Esophagus muscularis mucosa (tissue), 3 donors: ENCODE measurements around the gene KCNQ2.

Experiments
- POLR2A ChIP-seq: fragments of 450-650 bp; IDR thresholded peaks from one replicate; pipeline ENCODE4 v1.6.1; 2017; ENCODE audit warnings: antibody characterized with exemption, moderate library complexity, mild to moderate bottlenecking, low read depth
- POLR2AphosphoS5 ChIP-seq, 2 donors: sonication (generic); formaldehyde crosslinking; IDR thresholded peaks; one replicate each; pipeline ENCODE4 v1.6.1; 2017; ENCODE audit warnings: antibody characterized with exemption in 2 of 2
- TF ChIP-seq, protein P1 (sequence below), 3 experiments: fragments of 200-600 bp in 2 of 3; fragments of 450-650 bp in 1 of 3; sonication (generic) in 2 of 3; IDR thresholded peaks; one replicate each; pipeline ENCODE4 v1.5.1; 2017 to 2019; ENCODE audit warnings: antibody characterized with exemption in 3 of 3, mild to moderate bottlenecking in 2 of 3, moderate library complexity in 1 of 3

DNA sequence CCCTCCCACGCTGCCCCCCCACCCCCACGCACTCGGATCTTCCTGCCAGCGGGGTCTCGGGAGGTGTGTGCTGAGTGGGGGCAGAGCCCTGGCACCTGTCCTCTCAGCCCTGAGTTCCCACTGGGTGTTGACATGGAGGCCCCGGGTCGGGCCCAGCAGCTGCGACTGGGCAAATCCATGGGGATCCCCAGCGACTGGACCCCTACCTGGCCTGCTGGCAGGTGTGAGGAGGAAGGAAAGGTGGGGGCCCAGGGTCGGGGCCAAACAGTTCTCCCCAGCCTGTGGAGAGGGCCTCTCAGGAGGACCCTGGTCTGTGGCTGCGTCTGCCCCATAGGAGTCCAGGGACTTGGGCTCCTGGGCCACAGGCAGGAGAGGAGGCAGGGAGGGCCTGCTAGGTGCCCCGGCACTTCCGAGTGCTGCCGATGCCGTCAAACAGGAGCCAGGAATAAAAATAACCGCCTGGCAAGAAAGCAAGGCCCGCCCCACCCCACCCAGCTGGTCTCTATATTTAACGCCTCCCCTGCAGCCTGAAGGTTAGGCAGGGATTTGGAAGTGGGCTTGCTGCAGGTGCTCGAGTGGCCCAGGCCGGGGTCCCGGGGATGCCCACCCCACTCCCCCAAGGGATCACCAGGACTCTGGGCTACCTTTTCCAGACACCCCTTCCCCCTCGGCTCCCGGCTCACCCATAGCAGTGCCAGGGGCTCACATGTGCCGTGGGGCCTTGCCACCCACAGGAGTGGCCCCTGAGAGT, 27.9 kb upstream of the KCNQ2 start:
- no peak for TF ChIP-seq POLR2A
- TF ChIP-seq, protein P1, sequence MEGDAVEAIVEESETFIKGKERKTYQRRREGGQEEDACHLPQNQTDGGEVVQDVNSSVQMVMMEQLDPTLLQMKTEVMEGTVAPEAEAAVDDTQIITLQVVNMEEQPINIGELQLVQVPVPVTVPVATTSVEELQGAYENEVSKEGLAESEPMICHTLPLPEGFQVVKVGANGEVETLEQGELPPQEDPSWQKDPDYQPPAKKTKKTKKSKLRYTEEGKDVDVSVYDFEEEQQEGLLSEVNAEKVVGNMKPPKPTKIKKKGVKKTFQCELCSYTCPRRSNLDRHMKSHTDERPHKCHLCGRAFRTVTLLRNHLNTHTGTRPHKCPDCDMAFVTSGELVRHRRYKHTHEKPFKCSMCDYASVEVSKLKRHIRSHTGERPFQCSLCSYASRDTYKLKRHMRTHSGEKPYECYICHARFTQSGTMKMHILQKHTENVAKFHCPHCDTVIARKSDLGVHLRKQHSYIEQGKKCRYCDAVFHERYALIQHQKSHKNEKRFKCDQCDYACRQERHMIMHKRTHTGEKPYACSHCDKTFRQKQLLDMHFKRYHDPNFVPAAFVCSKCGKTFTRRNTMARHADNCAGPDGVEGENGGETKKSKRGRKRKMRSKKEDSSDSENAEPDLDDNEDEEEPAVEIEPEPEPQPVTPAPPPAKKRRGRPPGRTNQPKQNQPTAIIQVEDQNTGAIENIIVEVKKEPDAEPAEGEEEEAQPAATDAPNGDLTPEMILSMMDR (IDR thresholded peaks at IDR 0.05), result no peak
- TF ChIP-seq POLR2AphosphoS5 (IDR thresholded peaks at IDR 0.05), result no peak
